OCI-LY7 (cell line): ENCODE measurements around the gene COMMD1.

Experiments used
- EZH2phosphoT487 ChIP-seq: fragments of 200-600 bp; sonication (generic); IDR thresholded peaks from 2 replicates; pipeline ENCODE4 v1.6.1; 2018; ENCODE audit warnings: low read depth, borderline replicate concordance, mild to moderate bottlenecking, mixed run types, antibody characterized with exemption, low read length, moderate library complexity, mixed read lengths
- TF ChIP-seq, protein P1 (sequence below): fragments of 200-600 bp; sonication (generic); conservative IDR thresholded peaks from 2 replicates; pipeline ENCODE4 v1.5.1; 2014; ENCODE audit warnings: mild to moderate bottlenecking, antibody characterized with exemption, low read length, moderate library complexity, mixed read lengths

DNA sequence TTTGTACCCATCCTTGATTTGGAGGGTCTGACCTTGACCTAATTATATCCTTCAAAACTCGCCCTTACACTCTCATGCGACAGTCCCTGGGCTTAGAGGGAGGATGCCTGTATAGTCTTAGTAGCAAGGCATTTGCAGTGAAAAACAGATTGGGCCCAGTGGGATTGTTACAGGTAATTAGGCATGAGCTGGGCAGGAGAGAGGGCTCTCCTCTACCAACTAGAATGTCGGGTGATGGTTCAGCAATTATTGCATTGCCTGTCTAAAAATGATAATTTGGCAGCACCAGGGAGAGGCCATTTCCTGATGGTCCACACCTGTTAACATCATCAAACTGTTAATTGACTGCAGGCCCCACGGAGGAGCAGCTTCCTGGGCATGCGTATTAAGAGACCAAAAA lies 32.4 kb downstream of the COMMD1 start:
- TF ChIP-seq, protein P1, sequence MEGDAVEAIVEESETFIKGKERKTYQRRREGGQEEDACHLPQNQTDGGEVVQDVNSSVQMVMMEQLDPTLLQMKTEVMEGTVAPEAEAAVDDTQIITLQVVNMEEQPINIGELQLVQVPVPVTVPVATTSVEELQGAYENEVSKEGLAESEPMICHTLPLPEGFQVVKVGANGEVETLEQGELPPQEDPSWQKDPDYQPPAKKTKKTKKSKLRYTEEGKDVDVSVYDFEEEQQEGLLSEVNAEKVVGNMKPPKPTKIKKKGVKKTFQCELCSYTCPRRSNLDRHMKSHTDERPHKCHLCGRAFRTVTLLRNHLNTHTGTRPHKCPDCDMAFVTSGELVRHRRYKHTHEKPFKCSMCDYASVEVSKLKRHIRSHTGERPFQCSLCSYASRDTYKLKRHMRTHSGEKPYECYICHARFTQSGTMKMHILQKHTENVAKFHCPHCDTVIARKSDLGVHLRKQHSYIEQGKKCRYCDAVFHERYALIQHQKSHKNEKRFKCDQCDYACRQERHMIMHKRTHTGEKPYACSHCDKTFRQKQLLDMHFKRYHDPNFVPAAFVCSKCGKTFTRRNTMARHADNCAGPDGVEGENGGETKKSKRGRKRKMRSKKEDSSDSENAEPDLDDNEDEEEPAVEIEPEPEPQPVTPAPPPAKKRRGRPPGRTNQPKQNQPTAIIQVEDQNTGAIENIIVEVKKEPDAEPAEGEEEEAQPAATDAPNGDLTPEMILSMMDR, result no peak
- no peak for TF ChIP-seq EZH2phosphoT487
